ENCODE results near the gene FHIT. TPM values are rescaled to one million over a fixed set of nuclear protein-coding genes. Genes with fewer than 3 reads are reported as not detected.

FHIT gene
- total RNA-seq, 4 donors from 2014 or later = 4.6 to 6.1 (median 5.7) TPM

GRCh38 chr3:60322298-60322856 lies 928.9 kb downstream of the FHIT start:
- intact Hi-C loops (cut with DNase I) = no loop called here
- H3K36me3 ChIP-seq = no peaks in the 10 kb centered on the region
- 89% methylated on average over 4 of the region's 4 CpGs for WGBS
- TF ChIP-seq EP300 (IDR thresholded peaks at IDR 0.05) = no peak
- TF ChIP-seq POLR2A (IDR thresholded peaks at IDR 0.05; ENCODE audit: low read depth) = no peak
- no peak for DNase-seq (ENCODE audit: extremely low spot score)
- H3K27ac ChIP-seq (replicated peaks in 1 of 4) = no peak overlapping the region
- no peaks in the 10 kb centered on the region for H3K4me1 ChIP-seq
- H3K4me3 ChIP-seq = no peak overlapping the region
- no peaks in the 10 kb centered on the region for H3K27me3 ChIP-seq
- no peaks in the 10 kb centered on the region for H3K9me3 ChIP-seq

GRCh38 chr3:60319179-60319858 lies 931.9 kb downstream of the FHIT start:
- H3K27me3 ChIP-seq = no peaks in the 10 kb centered on the region
- peaks cover 0 to 15% (median 5%) of the 10 kb centered on the region in 4 donors for H3K4me1 ChIP-seq
- WGBS = 91% methylated on average over 9 of the region's 9 CpGs
- H3K9me3 ChIP-seq = no peaks in the 10 kb centered on the region
- TF ChIP-seq POLR2A (IDR thresholded peaks at IDR 0.05; ENCODE audit: low read depth) (no peak), EP300 (IDR thresholded peaks at IDR 0.05) (no peak), POLR2AphosphoS5 (IDR thresholded peaks at IDR 0.05) (no peak)
- TF ChIP-seq, protein P1, sequence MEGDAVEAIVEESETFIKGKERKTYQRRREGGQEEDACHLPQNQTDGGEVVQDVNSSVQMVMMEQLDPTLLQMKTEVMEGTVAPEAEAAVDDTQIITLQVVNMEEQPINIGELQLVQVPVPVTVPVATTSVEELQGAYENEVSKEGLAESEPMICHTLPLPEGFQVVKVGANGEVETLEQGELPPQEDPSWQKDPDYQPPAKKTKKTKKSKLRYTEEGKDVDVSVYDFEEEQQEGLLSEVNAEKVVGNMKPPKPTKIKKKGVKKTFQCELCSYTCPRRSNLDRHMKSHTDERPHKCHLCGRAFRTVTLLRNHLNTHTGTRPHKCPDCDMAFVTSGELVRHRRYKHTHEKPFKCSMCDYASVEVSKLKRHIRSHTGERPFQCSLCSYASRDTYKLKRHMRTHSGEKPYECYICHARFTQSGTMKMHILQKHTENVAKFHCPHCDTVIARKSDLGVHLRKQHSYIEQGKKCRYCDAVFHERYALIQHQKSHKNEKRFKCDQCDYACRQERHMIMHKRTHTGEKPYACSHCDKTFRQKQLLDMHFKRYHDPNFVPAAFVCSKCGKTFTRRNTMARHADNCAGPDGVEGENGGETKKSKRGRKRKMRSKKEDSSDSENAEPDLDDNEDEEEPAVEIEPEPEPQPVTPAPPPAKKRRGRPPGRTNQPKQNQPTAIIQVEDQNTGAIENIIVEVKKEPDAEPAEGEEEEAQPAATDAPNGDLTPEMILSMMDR (IDR thresholded peaks at IDR 0.05) = no peak
- no peaks in the 10 kb centered on the region for H3K36me3 ChIP-seq
- DNase-seq (ENCODE audit: extremely low spot score) = no peak
- intact Hi-C loops (cut with DNase I) = no loop called here
- no peak overlapping the region for H3K27ac ChIP-seq (replicated peaks in 1 of 4)
- H3K4me3 ChIP-seq = no peak overlapping the region

GRCh38 chr3:60316121-60316797 lies 935.0 kb downstream of the FHIT start:
- Histone ChIP-seq H3K4me1 (peaks cover 0 to 29% (median 9%) of the 10 kb centered on the region in 4 donors), H3K36me3 (no peaks in the 10 kb centered on the region), H3K4me3 (no peak overlapping the region), H3K27me3 (no peaks in the 10 kb centered on the region), H3K27ac (replicated peaks in 1 of 4) (no peak overlapping the region), H3K9me3 (no peaks in the 10 kb centered on the region)
- TF ChIP-seq, protein P1 (IDR thresholded peaks at IDR 0.05) = no peak
- TF ChIP-seq POLR2A (IDR thresholded peaks at IDR 0.05; ENCODE audit: low read depth) (no peak), POLR2AphosphoS5 (IDR thresholded peaks at IDR 0.05) (no peak), EP300 (IDR thresholded peaks at IDR 0.05) (no peak)
- DNase-seq (ENCODE audit: extremely low spot score) = no peak
- intact Hi-C loops (cut with DNase I) = no loop called here

GRCh38 chr3:60313951-60314461 lies 937.2 kb downstream of the FHIT start:
- Histone ChIP-seq H3K4me3 (no peak overlapping the region), H3K9me3 (no peaks in the 10 kb centered on the region), H3K27me3 (no peaks in the 10 kb centered on the region), H3K27ac (replicated peaks in 1 of 4) (no peak overlapping the region), H3K36me3 (no peaks in the 10 kb centered on the region), H3K4me1 (peaks cover 0 to 29% (median 9%) of the 10 kb centered on the region in 4 donors)
- intact Hi-C loops (cut with DNase I) = no loop called here
- WGBS = 56% methylated on average over 6 of the region's 6 CpGs
- no peak for DNase-seq (ENCODE audit: extremely low spot score)
- TF ChIP-seq EP300 (IDR thresholded peaks at IDR 0.05) (no peak), POLR2A (IDR thresholded peaks at IDR 0.05; ENCODE audit: low read depth) (no peak), POLR2AphosphoS5 (IDR thresholded peaks at IDR 0.05) (no peak)
- TF ChIP-seq, protein P1 (IDR thresholded peaks at IDR 0.05) = no peak

GRCh38 chr3:60313231-60313798 lies 937.9 kb downstream of the FHIT start:
- no peak for DNase-seq (ENCODE audit: extremely low spot score)
- Histone ChIP-seq H3K4me3 (no peak overlapping the region), H3K4me1 (peaks cover 0 to 29% (median 9%) of the 10 kb centered on the region in 4 donors), H3K27me3 (no peaks in the 10 kb centered on the region), H3K27ac (replicated peaks in 1 of 4) (no peak overlapping the region), H3K9me3 (no peaks in the 10 kb centered on the region), H3K36me3 (no peaks in the 10 kb centered on the region)
- 48% methylated on average over 4 of the region's 4 CpGs for WGBS
- intact Hi-C loops (cut with DNase I) = no loop called here
- no peak for TF ChIP-seq POLR2A (IDR thresholded peaks at IDR 0.05; ENCODE audit: low read depth)
- TF ChIP-seq, protein P1 (IDR thresholded peaks at IDR 0.05) = no peak
- TF ChIP-seq EP300 (IDR thresholded peaks at IDR 0.05) = no peak
- TF ChIP-seq POLR2AphosphoS5 (IDR thresholded peaks at IDR 0.05) = no peak

Measured in esophagus muscularis mucosa (tissue), 4 donors.